Left ventricle myocardium inferior (tissue), 1 donor: ENCODE data around the gene ZNF789. TPM values are rescaled to one million over a fixed set of nuclear protein-coding genes. Genes with fewer than 3 reads are reported as not detected.
A peak's percentile ranks its signal among the peaks of the same experiment; 100 is the strongest.
"Not testable (repeated sequence)": the region's sequence is repeated elsewhere in the genome, so short reads cannot be mapped to it uniquely, and the experiment has no call there.

ENCODE experiments used
- DNase-seq: peaks from one replicate; pipeline ENCODE4 v3.0.0-alpha.2; 2020
- H3K27ac ChIP-seq: fragments of 200-600 bp; replicated peaks from 2 replicates; pipeline ENCODE4 v1.8.0; 2021
- H3K27me3 ChIP-seq: fragments of 200-600 bp; 2 replicates; pipeline ENCODE4 v1.8.0; 2021; ENCODE audit warnings: low read depth
- H3K36me3 ChIP-seq: fragments of 200-600 bp; 2 replicates; pipeline ENCODE4 v1.8.0; 2021
- H3K4me1 ChIP-seq: fragments of 200-600 bp; 2 replicates; pipeline ENCODE4 v1.8.0; 2021
- H3K4me3 ChIP-seq: fragments of 200-600 bp; 2 replicates; pipeline ENCODE4 v1.8.0; 2021; ENCODE audit warnings: mild to moderate bottlenecking, moderate library complexity
- H3K9me3 ChIP-seq: fragments of 200-600 bp; replicated peaks from 2 replicates; pipeline ENCODE4 v1.8.0; 2021
- intact Hi-C: fragments of 100-400 bp; cut with micrococcal nuclease; formaldehyde crosslinking; loops from one replicate; pipeline ENCODE4 v1.11.0; 2022
- long read RNA-seq: library from polyadenylated mRNA; unstranded; transcript quantifications from one replicate; pipeline ENCODE4 v2.0.0, GENCODE V29; 2021
- total RNA-seq: library from RNA; stranded (reverse); fragmentation: NEBNext Ultra II Directional; extraction: Animal tissue kit (Norgen Biotek cat#: 25700); gene quantifications from one replicate; pipeline ENCODE4 v1.2.1, GENCODE V29; 2021
- TF ChIP-seq, protein P1 (sequence below): fragments of 200-600 bp; IDR thresholded peaks from 2 replicates; pipeline ENCODE4 v1.8.0; 2021; ENCODE audit warnings: antibody characterized with exemption, mild to moderate bottlenecking, borderline replicate concordance
- donor health status: DM: no; HTN: yes; CAD: no; lungs with severe emphysema.

The ZNF789 gene
- 3.3 TPM for total RNA-seq
- long read RNA-seq, partial matches to known transcripts = 0 of 3 reads
- long read RNA-seq, other reads (novel, unspliced or antisense) = 3 of 3 reads

DNA sequence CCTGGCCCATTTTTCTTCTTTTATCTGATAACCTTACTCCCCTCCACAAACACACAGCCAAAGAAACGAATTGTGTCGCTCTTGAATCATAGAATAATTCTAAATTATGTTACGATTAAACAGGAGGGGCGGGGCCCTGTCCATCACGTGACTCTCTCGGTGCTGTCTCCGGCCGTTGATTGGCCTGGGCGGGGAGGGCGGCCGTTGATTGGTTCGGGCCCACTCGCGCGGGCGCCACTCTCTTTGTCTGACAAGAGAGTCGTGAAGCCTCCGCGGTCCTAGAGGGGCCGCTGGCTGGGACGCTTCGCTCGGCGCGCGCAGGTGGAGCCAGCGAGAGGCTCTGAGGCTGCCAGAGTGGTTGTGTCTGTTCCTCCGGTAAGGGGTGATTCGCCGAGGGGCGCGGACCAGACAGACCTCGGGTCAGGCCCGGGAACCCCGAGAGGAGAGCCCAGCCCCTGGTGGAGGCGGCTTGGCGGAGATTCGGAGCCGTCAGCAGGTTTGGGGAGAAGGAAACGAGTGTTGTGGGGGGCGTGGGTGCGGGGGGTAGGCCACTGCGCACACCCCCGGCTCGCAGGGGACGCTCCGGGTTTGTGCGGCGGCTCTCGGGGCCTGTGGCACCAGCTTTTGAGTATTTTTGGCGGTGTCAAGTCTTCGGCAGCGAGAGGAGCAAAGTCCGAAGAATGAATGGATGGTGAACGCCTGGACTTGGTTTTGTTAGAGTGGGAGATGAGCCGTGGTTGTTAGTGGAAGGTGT, at the start of gene ZNF789:
TSS of gene ZNF789 (plus strand) at position 330 of the 754 bp plus-strand sequence. CDS start 3,567 bp downstream, outside the sequence.
- peak within 1 kb of the TSS; percentile 90 for H3K27ac ChIP-seq
- H3K4me3 ChIP-seq = peak within 1 kb of the TSS; percentile 78
- intact Hi-C loops = no loop called here
- no peaks in the 10 kb centered on the region for H3K27me3 ChIP-seq
- no peaks in the 10 kb centered on the region for H3K9me3 ChIP-seq
- TF ChIP-seq, protein P1, sequence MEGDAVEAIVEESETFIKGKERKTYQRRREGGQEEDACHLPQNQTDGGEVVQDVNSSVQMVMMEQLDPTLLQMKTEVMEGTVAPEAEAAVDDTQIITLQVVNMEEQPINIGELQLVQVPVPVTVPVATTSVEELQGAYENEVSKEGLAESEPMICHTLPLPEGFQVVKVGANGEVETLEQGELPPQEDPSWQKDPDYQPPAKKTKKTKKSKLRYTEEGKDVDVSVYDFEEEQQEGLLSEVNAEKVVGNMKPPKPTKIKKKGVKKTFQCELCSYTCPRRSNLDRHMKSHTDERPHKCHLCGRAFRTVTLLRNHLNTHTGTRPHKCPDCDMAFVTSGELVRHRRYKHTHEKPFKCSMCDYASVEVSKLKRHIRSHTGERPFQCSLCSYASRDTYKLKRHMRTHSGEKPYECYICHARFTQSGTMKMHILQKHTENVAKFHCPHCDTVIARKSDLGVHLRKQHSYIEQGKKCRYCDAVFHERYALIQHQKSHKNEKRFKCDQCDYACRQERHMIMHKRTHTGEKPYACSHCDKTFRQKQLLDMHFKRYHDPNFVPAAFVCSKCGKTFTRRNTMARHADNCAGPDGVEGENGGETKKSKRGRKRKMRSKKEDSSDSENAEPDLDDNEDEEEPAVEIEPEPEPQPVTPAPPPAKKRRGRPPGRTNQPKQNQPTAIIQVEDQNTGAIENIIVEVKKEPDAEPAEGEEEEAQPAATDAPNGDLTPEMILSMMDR = no peak
- DNase-seq = peak; percentile 99
- H3K4me1 ChIP-seq = peaks cover 32% of the 10 kb centered on the region
- H3K36me3 ChIP-seq = no peaks in the 10 kb centered on the region

DNA sequence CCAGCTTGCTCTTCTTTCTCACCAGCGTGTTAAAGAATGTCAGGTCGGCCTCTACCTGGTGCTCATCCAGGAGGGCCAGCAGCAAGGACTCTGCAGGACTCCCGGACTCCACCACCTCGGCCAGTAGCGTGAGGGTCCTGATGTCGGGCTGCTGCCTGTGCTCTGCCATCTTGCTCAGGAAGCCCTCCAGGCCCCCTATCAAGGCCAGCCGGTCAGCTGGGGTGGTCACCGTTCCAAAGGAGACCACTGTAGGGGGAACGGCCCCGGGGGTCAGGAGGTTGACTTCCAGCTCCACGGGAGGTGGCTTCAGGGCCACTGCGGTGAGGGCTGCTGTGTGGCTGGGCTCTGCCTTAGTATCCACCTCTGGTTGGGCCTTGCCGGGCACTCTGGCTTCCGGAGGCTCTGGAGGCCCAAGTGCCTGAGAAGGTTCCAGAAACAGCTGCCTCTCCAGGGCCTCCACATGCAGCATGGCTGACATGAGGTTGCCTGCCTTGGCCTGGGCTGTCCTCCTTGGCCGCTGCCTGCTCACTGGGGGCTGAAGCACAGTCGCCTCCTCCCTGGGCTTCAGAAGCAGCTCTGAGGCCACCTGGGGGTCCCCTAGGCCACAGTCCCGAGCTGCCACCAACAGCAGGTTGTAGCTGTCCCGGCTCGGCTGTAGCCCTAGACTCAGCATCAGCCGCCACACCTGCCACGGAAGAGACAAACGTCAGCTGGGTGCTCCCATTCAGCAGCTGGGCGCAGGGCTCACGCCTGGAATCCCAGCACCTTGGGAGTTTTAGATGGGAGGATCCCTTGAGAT, 47.6 kb upstream of the ZNF789 start:
- Histone ChIP-seq H3K4me1 (no peaks in the 10 kb centered on the region), H3K36me3 (peaks cover 62% of the 10 kb centered on the region), H3K4me3 (no peak overlapping the region), H3K9me3 (no peaks in the 10 kb centered on the region), H3K27ac (no peak overlapping the region), H3K27me3 (no peaks in the 10 kb centered on the region)
- TF ChIP-seq, protein P1 = no peak
- intact Hi-C loops = no loop called here
- no peak for DNase-seq

DNA sequence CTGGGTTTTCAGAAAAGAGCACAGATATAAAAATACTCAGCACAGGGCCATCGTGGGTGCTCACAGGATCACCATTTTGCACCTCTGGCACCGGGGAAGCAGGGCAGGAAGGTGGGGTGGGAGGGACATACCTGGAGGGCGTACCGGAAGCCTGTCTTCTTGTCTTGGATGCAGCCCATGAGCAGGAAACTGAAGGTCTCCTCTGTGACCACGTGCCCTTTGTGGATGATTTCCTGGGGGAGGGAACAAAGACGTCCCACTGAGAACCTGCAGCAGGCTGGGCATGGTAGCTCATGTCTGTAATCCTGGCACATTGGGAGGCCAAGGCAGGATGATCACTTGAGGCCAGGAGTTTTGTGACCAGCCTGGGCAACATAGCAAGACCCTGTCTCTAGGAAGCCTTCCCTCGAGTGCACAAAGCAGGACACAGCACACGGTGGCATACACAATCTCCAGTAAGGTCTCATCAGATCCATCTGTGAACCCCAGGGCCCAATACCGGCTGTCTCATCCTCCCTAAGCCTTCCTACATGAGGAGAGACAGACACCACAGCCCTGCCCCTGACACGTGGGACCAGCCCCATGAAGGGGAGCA, 43.6 kb upstream of the ZNF789 start:
- Histone ChIP-seq H3K27me3 (no peaks in the 10 kb centered on the region), H3K4me1 (no peaks in the 10 kb centered on the region), H3K4me3 (no peak overlapping the region), H3K27ac (no peak overlapping the region), H3K9me3 (no peaks in the 10 kb centered on the region), H3K36me3 (peaks cover 75% of the 10 kb centered on the region)
- intact Hi-C loops = no loop called here
- DNase-seq = no peak
- TF ChIP-seq, protein P1 = no peak

DNA sequence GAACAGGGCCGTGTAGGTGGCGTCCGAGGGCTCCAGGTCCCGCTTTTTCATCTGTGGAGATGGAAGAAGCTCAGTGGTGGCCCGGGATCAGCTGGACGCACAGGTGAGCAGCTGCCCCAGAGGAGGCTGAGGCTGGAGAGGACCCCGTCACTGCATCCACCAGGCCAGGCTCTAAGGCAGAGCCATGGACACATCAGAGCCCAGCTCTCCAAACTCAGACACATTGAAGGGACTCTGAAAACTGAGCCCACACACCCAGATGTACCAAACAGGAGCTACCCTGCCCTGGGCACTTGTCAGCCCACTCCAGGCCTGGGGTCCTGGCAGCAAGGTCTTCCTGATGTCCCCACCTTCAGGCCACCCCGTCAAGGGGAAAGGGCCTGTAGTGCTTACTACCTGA, 42.9 kb upstream of the ZNF789 start:
- no peaks in the 10 kb centered on the region for H3K4me1 ChIP-seq
- H3K9me3 ChIP-seq = no peaks in the 10 kb centered on the region
- H3K27ac ChIP-seq = no peak overlapping the region
- peaks cover 75% of the 10 kb centered on the region for H3K36me3 ChIP-seq
- no peak overlapping the region for H3K4me3 ChIP-seq
- TF ChIP-seq, protein P1 = no peak
- no peak for DNase-seq
- intact Hi-C loops = no loop called here
- no peaks in the 10 kb centered on the region for H3K27me3 ChIP-seq

DNA sequence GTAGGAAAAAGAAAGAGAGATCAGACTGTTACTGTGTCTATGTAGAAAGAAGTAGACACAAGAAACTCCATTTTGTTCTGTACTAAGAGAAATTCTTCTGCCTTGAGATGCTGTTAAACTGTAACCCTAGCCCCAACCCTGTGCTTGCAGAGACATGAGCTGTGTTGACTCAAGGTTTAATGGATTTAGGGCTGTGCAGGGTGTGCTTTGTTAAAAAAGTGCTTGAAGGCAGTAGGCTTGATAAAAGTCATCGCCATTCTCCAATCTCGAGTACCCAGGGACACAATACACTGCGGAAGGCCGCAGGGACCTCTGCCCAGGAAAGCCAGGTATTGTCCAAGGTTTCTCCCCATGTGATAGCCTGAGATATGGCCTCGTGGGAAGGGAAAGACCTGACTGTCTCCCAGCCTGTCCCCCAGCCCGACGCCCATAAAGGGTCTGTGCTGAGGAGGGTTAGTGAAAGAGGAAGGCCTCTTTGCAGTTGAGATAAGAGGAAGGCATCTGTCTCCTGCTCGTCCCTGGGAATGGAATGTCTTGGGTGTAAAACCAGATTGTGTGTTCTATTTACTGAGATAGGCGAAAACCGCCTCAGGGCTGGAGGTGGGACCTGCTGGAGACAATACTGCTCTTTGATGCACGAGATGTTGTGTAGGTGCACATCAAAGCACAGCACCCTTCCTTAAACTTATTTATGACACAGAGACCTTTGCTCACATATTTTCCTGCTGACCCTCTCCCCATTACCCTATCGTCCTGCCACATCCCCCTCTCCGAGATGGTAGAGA, 40.7 kb upstream of the ZNF789 start:
- DNase-seq = not testable (repeated sequence)

More for the DNA sequence above, 40.7 kb upstream of the ZNF789 start:
- H3K9me3 ChIP-seq, H3K4me1 ChIP-seq, H3K27me3 ChIP-seq, H3K27ac ChIP-seq, intact Hi-C loops, H3K4me3 ChIP-seq: not testable (repeated sequence)
- H3K36me3 ChIP-seq = peaks cover 74% of the 10 kb centered on the region
